Kidney tubule cell (primary cell): ENCODE measurements around the gene NMB.

Experiments
- DNase-seq: peaks from one replicate; pipeline ENCODE4 v3.0.0-alpha.2; 2018; ENCODE audit warnings: low spot score

Gene NMB

DNA sequence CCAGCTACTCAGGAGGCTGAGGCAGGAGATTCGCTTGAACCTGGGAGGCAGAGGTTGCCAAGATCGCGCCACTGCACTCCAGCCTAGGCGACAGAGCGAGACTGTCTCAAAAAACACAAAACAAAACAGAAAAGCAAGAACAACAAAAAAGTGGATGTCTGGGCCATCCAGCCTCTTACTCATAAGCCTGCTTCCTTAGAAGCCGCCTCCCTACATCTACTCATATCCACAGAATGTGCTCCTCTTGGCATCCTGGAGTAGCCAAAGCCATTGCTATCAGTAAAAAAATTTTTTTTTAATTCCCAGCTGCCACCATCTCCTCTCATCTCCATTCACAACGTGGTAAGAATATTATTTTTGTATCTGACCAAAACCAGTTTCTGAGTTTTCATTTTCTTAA, 46.4 kb downstream of the NMB start:
- peak; percentile 19 for DNase-seq

DNA sequence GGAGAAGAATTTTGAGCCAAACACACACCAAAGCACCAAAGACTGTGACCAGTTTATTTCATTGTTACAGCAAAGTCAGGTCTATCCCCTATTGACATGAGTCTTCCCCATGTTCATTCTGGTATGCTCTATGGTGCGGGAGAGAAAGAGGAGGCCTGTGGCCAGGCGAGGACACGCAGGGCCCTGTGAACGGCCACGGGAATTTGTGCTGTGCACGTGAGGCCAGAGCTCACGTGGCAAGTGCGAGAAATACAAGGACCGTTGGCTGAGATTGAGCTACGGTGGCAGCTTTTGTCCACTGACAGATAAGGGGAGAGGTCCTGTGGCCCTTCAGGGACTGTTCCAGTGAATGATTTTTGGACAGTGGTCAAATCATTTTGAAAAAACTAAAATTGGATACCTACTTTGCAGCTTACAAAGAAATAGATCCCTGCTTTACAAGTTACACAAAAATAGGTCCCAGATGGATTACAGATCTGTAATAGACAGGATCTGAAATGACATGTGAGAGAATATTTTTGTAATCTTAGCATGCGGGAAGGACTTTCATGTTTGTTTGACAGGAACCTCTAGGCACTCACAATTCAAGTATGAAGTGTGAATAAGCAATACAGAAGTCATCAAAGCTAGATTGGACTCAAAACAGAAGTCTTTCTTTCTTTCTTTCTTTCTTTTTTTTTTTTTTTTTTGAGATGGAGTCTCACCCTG, 48.0 kb downstream of the NMB start:
- no peak for DNase-seq

- no peak for DNase-seq
These were observed 49.2 kb downstream of the NMB start for GRCh38 chr15:84608707-84609284.

- peak; percentile 27 for DNase-seq
These were observed 51.3 kb downstream of the NMB start for GRCh38 chr15:84606653-84607120.

- no peak for DNase-seq
These were observed 52.5 kb downstream of the NMB start for GRCh38 chr15:84605554-84605882.
